Upper lobe of left lung (tissue), 4 donors: Measurements from ENCODE around the gene AFAP1L1.

Experiments used
- POLR2A ChIP-seq, 4 donors: fragments of 450-650 bp; IDR thresholded peaks; one replicate each; pipeline ENCODE4 v1.5.1; 2016 to 2017; ENCODE audit warnings: antibody characterized with exemption in 4 of 4, mild to moderate bottlenecking in 2 of 4
- TF ChIP-seq, protein P1 (sequence below), 6 experiments: fragments of 450-650 bp in 4 of 6; fragments of 200-600 bp in 2 of 6; sonication (generic) in 2 of 6; IDR thresholded peaks; one replicate each; pipeline ENCODE4 v1.5.1; 2016 to 2019; ENCODE audit warnings: antibody characterized with exemption in 6 of 6

DNA sequence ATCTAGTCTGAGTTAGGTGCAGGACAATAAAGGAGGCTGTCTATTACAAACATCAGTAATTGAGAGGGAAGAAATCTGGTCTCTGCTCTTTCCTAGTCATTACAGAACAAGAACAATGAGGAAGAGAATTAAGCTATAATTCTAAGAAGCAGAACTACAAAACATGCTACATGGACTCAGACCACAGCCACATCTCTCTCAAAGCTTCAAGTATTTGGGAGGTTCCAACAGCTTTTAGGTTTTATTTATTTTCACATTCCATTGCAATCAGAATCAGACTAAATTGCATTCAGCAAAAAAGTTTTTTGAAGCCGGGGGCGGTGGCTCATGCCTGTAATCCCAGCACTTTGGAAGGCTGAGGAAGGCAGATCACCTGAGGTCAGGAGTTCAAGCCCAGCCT, 72.5 kb downstream of the AFAP1L1 start:
- TF ChIP-seq, protein P1, sequence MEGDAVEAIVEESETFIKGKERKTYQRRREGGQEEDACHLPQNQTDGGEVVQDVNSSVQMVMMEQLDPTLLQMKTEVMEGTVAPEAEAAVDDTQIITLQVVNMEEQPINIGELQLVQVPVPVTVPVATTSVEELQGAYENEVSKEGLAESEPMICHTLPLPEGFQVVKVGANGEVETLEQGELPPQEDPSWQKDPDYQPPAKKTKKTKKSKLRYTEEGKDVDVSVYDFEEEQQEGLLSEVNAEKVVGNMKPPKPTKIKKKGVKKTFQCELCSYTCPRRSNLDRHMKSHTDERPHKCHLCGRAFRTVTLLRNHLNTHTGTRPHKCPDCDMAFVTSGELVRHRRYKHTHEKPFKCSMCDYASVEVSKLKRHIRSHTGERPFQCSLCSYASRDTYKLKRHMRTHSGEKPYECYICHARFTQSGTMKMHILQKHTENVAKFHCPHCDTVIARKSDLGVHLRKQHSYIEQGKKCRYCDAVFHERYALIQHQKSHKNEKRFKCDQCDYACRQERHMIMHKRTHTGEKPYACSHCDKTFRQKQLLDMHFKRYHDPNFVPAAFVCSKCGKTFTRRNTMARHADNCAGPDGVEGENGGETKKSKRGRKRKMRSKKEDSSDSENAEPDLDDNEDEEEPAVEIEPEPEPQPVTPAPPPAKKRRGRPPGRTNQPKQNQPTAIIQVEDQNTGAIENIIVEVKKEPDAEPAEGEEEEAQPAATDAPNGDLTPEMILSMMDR (IDR thresholded peaks at IDR 0.05): no peak
- no peak for TF ChIP-seq POLR2A (IDR thresholded peaks at IDR 0.05)
